ENCODE measurements around the gene CDK13.
"Not testable (repeated sequence)": the region's sequence is repeated elsewhere in the genome, so short reads cannot be mapped to it uniquely, and the experiment has no call there.

DNA sequence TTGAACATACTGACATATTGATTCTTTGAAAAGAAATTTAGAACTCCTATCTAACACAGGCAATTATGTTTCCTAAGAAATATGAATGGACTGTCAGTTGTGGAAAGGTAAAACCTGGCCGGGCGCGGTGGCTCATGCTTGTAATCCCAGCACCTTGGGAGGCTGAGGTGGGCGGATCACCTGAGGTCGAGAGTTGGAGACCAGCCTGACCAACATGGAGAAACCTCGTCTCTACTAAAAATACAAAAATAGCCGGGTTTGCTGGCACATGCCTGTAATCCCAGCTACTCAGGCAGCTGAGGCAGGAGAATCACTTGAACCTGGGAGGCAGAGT is 198.2 kb downstream of the CDK13 start:
- TF ChIP-seq POLR2A (IDR thresholded peaks at IDR 0.05; ENCODE audit: low read depth); EP300 (IDR thresholded peaks at IDR 0.05); POLR2AphosphoS5 (IDR thresholded peaks at IDR 0.05): not testable (repeated sequence)
- TF ChIP-seq, protein P1, sequence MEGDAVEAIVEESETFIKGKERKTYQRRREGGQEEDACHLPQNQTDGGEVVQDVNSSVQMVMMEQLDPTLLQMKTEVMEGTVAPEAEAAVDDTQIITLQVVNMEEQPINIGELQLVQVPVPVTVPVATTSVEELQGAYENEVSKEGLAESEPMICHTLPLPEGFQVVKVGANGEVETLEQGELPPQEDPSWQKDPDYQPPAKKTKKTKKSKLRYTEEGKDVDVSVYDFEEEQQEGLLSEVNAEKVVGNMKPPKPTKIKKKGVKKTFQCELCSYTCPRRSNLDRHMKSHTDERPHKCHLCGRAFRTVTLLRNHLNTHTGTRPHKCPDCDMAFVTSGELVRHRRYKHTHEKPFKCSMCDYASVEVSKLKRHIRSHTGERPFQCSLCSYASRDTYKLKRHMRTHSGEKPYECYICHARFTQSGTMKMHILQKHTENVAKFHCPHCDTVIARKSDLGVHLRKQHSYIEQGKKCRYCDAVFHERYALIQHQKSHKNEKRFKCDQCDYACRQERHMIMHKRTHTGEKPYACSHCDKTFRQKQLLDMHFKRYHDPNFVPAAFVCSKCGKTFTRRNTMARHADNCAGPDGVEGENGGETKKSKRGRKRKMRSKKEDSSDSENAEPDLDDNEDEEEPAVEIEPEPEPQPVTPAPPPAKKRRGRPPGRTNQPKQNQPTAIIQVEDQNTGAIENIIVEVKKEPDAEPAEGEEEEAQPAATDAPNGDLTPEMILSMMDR (IDR thresholded peaks at IDR 0.05) = not testable (repeated sequence)
